Neural crest cell (in vitro differentiated cells): Measurements from ENCODE around the gene GNA15. TPM values are rescaled to one million over a fixed set of nuclear protein-coding genes. Genes with fewer than 3 reads are reported as not detected.
A peak's percentile ranks its signal among the peaks of the same experiment; 100 is the strongest.

ENCODE experiments used
- DNase-seq: peaks from one replicate; pipeline ENCODE4 v3.0.0; 2021; ENCODE audit warnings: low read depth, mixed read lengths, low spot score
- H3K27ac Mint-ChIP-seq: one replicate; pipeline ENCODE4 v1.8.0; 2021; ENCODE audit warnings: mild to moderate bottlenecking, mixed read lengths; ENCODE audit not compliant: unreplicated experiment
- H3K27me3 Mint-ChIP-seq: 2 replicates; pipeline ENCODE4 v1.8.0; 2021; ENCODE audit warnings: low read depth, mild to moderate bottlenecking, mixed read lengths
- H3K36me3 Mint-ChIP-seq: 2 replicates; pipeline ENCODE4 v1.8.0; 2021; ENCODE audit warnings: low read depth, mild to moderate bottlenecking, mixed read lengths
- H3K4me1 Mint-ChIP-seq: 2 replicates; pipeline ENCODE4 v1.8.0; 2021; ENCODE audit warnings: mixed read lengths
- H3K4me3 Mint-ChIP-seq: one replicate; pipeline ENCODE4 v1.8.0; 2021; ENCODE audit warnings: mild to moderate bottlenecking, mixed read lengths
- H3K9me3 Mint-ChIP-seq: 2 replicates; pipeline ENCODE4 v1.8.0; 2021; ENCODE audit warnings: mixed read lengths
- CTCF ChIP-seq: fragments of 200-600 bp; sonication (generic); conservative IDR thresholded peaks from 2 replicates; pipeline ENCODE4 v1.5.0; 2021; ENCODE audit warnings: antibody characterized with exemption, mild to moderate bottlenecking
- total RNA-seq: library from RNA; stranded (reverse); gene quantifications from 2 replicates; pipeline ENCODE4 v1.2.1, GENCODE V29; 2021

Gene GNA15
- total RNA-seq, 1 donor from 2014 or later: not detected

GRCh38 chr19:3184847-3185460 lies 49.1 kb downstream of the GNA15 start:
- no peaks in the 10 kb centered on the region for H3K9me3 Mint-ChIP-seq
- H3K4me1 Mint-ChIP-seq: peaks cover 15% of the 10 kb centered on the region
- no peak for DNase-seq
- H3K36me3 Mint-ChIP-seq: no peaks in the 10 kb centered on the region
- peak overlapping the region; percentile 99 for H3K27ac Mint-ChIP-seq
- H3K4me3 Mint-ChIP-seq: peak overlapping the region; percentile 100
- H3K27me3 Mint-ChIP-seq: no peaks in the 10 kb centered on the region
- no peak for TF ChIP-seq CTCF

- TF ChIP-seq CTCF: no peak
- peak; percentile 94 for DNase-seq
- no peaks in the 10 kb centered on the region for H3K27me3 Mint-ChIP-seq
- H3K4me1 Mint-ChIP-seq: peaks cover 15% of the 10 kb centered on the region
- peak within 1 kb of the TSS; percentile 99 for H3K27ac Mint-ChIP-seq
- no peaks in the 10 kb centered on the region for H3K9me3 Mint-ChIP-seq
- no peaks in the 10 kb centered on the region for H3K36me3 Mint-ChIP-seq
- peak within 1 kb of the TSS; percentile 100 for H3K4me3 Mint-ChIP-seq
Observed at GRCh38 chr19:3185461-3186159, 49.8 kb downstream of the GNA15 start, which contains the start of gene NCLN. TSS of gene NCLN (plus strand) at chr19:3185930. CDS start at chr19:3186031, 101 bp downstream.

- no peaks in the 10 kb centered on the region for H3K36me3 Mint-ChIP-seq
- H3K27me3 Mint-ChIP-seq: no peaks in the 10 kb centered on the region
- no peak for DNase-seq
- H3K9me3 Mint-ChIP-seq: no peaks in the 10 kb centered on the region
- H3K4me1 Mint-ChIP-seq: peaks cover 15% of the 10 kb centered on the region
- TF ChIP-seq CTCF: no peak
- H3K27ac Mint-ChIP-seq: no peak overlapping the region
- H3K4me3 Mint-ChIP-seq: peak overlapping the region; percentile 88
Observed at GRCh38 chr19:3186160-3186688, 50.4 kb downstream of the GNA15 start.

GRCh38 chr19:3186891-3187661 lies 51.2 kb downstream of the GNA15 start:
- H3K4me1 Mint-ChIP-seq: peaks cover 15% of the 10 kb centered on the region
- TF ChIP-seq CTCF: no peak
- no peaks in the 10 kb centered on the region for H3K36me3 Mint-ChIP-seq
- H3K27me3 Mint-ChIP-seq: no peaks in the 10 kb centered on the region
- peak overlapping the region; percentile 88 for H3K4me3 Mint-ChIP-seq
- no peak for DNase-seq
- no peak overlapping the region for H3K27ac Mint-ChIP-seq
- no peaks in the 10 kb centered on the region for H3K9me3 Mint-ChIP-seq

GRCh38 chr19:3187662-3188511 lies 52.1 kb downstream of the GNA15 start:
- no peaks in the 10 kb centered on the region for H3K9me3 Mint-ChIP-seq
- TF ChIP-seq CTCF: no peak
- no peaks in the 10 kb centered on the region for H3K27me3 Mint-ChIP-seq
- H3K4me1 Mint-ChIP-seq: peaks cover 15% of the 10 kb centered on the region
- no peaks in the 10 kb centered on the region for H3K36me3 Mint-ChIP-seq
- no peak overlapping the region for H3K27ac Mint-ChIP-seq
- no peak for DNase-seq
- peak overlapping the region; percentile 88 for H3K4me3 Mint-ChIP-seq
